Measurements from ENCODE around the gene PRICKLE3.

Gene PRICKLE3

DNA sequence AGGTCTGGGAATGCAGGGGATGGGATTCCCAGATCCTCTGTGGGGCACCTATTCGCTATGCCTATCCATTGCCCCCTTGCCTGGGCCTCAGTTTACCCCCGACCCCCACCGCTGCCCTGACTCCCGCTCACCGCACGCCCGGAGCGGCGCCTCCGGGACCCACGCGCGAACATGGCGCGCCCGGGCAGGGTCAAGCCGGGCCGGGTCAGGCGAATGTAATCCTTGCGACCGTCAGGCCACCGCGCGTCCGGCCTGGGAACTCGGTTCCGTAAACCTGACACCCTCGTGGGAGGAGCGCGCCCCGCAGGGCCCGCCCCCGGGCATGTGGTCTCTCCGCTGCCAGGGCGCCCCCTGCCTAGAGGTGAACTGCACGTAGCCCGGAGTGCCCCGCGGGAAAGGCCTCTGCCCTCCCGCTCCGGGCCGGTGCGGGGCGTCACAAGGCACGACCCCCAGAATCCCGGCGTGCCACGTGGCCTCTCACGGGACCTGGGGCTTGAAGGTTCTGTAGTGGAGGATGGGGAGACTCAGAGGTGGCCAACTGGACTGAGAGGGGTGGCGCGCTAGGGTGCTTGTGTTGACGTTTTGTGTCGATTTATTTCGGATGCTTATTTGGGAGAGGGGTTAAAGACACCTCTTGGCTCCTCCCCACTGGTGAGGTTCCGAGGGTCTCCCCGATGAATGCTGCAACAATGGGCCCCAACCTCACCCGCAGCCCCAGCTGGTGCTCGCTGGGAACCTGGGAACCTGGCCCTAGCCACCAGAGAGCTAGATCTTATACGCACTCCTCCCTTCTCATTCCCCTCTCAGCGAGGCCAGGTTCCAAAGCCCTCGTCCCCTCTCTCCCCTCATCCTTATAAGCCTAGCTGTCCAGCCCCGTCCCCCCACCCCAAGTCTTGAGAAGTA, at the start of gene PRICKLE3:
Gene PRICKLE3 (minus strand): TSS at position 249 of the 903 bp plus-strand sequence. CDS start 76 bp downstream, at position 173.
- DNase-seq (ENCODE audit: low read depth in 3 of 3) = peak; percentile 35 to 75 (median 43)

- DNase-seq (ENCODE audit: low read depth in 3 of 3) = no peak
These were observed 47.8 kb upstream of the PRICKLE3 start for GRCh38 chrX:49233887-49234555.

DNA sequence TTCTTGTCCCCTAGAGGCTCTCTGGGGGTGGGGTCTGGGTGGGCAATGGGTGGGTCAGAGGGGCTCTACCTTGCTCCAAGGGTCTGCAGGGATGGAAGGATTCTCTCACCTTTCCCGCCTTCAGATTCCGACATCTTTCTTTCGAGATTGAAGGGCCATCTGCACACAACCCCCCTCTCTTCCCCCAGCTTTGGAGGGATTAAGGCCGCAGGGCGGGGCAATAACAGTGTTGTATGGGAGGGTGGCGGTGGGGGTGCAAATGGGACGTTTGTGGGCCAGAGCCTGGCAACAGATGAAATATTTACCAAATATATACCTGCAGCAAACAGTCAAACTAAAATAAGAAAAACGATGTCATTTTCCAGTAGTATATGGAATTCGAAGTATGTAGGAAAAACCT, 47.0 kb upstream of the PRICKLE3 start, which contains the start of gene CACNA1F:
Gene CACNA1F (minus strand): TSS at position 165 of the 400 bp plus-strand sequence. CDS start 31 bp downstream, at position 134.
- DNase-seq (ENCODE audit: low read depth in 3 of 3) = no peak

DNA sequence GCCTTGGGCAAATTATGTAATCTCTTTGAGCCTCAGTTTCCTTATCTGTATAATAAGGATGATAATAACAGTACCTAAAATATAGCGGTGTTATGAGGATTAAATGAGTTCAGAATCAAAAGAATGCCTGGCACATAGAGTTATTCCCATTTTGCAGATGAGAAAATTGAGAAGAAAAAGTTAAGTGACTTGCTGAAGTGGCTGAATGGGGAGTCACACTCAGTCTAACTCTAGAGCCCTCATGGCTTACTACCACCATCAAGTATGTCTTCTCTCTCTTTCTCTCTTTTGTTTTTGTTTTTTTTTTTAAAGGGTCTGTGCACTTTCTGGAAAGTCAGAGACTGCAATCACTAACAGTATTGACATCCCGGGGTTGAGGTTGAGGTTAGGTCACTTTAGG, 46.4 kb upstream of the PRICKLE3 start:
- DNase-seq (ENCODE audit: low read depth in 3 of 3) = no peak

- DNase-seq (ENCODE audit: low read depth in 3 of 3) = no peak
These were observed 45.3 kb upstream of the PRICKLE3 start for GRCh38 chrX:49231333-49232000.

GRCh38 chrX:49230500-49231232, 44.5 kb upstream of the PRICKLE3 start:
- DNase-seq (ENCODE audit: low read depth in 3 of 3) = peak in 2 of 3 experiments; percentile 11 to 71

GRCh38 chrX:49228185-49228584, 42.0 kb upstream of the PRICKLE3 start:
- DNase-seq (ENCODE audit: low read depth in 3 of 3) = no peak

GRCh38 chrX:49227726-49228125, 41.6 kb upstream of the PRICKLE3 start:
- DNase-seq (ENCODE audit: low read depth in 3 of 3) = no peak

DNA sequence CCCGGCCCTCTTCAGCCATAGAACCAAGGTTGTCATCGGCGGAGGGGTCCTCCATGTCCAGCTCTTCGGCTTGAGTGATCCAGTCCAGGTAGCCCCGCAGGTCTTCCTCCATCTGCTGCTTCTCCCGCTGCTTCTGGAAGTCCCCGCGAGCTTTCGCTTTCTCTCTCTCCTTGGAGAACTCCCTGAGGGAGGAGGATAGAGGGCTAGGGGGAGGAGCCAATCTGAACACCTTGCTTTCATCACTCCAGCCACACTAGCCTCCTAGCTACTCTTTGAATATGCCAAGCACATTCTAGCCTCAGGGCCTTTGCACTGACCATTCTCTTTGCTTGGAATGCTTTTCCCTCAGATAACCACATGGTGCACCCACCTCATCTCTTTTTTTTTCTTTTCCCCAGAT, 40.8 kb upstream of the PRICKLE3 start:
- no peak for DNase-seq (ENCODE audit: low read depth in 3 of 3)

GRCh38 chrX:49225858-49226257, 39.7 kb upstream of the PRICKLE3 start:
- DNase-seq (ENCODE audit: low read depth in 3 of 3) = no peak

DNA sequence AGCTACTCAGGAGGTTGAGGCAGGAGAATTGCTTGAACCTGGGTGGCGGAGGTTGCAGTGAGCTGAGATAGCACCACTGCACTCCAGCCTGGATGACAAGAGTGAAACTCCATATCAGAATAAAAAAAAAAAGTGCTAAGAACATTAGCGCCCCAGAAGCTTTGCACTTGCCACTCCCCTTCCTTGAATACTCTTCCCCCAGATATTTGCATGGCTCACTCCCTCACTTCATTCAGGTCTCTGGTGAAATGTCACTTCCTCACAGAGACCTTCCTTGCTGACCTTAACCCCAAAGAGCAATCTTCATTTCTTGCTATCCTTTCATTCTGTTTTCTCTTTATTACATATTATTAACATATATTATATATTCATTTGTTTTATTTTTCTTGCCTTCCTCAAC, 35.7 kb upstream of the PRICKLE3 start:
- DNase-seq (ENCODE audit: low read depth in 3 of 3) = no peak

DNA sequence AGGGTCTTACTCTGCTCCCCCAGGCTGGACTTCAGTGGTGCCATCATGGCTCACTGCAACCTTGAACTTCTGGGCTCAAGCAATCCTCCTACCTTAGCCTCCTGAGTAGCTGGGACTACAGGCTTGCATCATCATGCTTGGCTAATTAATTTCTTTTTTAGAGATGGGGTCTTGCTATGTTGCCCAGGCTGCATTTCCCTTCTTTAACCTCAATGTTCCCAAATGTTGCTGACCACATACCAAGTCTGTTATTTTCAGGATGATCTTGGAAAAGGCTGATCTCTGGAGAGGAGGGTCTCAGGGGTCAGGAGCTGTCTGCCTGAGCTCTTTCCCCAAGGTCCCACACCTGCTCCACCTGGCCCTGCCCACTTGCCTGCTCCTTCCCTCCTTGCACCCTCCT, 33.9 kb upstream of the PRICKLE3 start:
- DNase-seq (ENCODE audit: low read depth in 3 of 3) = no peak

GRCh38 chrX:49214996-49215526, 28.9 kb upstream of the PRICKLE3 start:
- no peak for DNase-seq (ENCODE audit: low read depth in 3 of 3)

DNA sequence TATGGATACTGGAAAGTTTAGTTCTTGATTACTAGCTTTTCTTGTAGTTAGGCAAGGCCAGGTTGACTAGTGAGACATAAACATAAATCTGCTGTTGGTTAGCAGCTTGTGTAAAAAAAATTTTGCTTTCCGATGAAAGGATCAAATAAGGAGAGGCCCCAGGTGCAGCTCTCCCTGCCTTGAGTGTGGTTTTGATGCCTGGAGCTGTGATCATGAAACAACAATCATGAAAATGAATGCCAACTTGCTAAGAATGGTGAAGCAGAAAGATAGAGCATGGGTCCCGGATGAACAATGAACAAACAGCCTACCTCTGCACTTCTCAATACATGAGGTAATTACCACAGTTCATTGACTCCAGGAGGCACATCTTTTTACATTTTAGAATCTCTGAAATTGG, 28.2 kb upstream of the PRICKLE3 start:
- DNase-seq (ENCODE audit: low read depth in 3 of 3) = no peak

GRCh38 chrX:49212861-49213260, 26.7 kb upstream of the PRICKLE3 start:
- DNase-seq (ENCODE audit: low read depth in 3 of 3) = no peak

DNA sequence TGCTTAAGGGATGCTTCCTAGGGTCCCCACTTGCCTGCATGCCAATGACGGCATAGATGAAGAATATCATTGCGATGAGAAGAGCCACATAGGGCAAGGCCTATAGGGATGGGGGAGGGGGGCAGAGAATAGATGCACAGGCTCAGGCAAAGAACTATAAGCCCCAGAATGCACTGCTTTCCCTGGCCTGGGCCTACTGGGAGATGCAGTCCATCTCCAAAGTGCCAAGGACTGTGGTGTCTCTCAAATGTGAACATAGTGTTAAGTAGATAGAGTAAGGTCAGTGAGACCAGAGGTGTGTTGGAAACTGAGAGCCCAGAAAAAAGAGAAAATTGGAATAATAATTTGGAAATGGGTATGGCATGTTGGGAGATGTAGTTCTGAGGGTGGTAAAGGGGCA, 26.0 kb upstream of the PRICKLE3 start:
- no peak for DNase-seq (ENCODE audit: low read depth in 3 of 3)

DNA sequence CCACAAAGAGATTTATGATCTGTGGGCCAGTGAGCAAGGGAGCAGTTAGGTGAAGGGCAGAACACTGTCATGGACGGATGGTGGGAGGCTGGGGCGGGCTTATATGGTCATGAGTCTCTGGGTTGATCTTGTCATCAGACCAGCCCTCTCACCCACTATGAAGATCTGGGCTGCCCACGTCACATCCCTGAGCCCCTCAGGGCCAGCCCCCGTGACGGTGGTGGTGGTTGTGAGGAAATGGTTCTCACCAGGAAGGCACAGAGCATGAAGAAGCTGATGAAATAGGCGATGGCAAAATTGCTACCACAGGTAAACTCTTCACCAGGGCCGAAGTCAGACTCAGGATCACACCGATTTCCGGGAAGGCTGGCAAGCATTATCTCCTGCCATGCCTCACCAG, 24.9 kb upstream of the PRICKLE3 start:
- no peak for DNase-seq (ENCODE audit: low read depth in 3 of 3)

GRCh38 chrX:49210406-49210805, 24.2 kb upstream of the PRICKLE3 start:
- DNase-seq (ENCODE audit: low read depth in 3 of 3) = no peak

GRCh38 chrX:49209434-49210251, 23.5 kb upstream of the PRICKLE3 start:
- no peak for DNase-seq (ENCODE audit: low read depth in 3 of 3)

DNA sequence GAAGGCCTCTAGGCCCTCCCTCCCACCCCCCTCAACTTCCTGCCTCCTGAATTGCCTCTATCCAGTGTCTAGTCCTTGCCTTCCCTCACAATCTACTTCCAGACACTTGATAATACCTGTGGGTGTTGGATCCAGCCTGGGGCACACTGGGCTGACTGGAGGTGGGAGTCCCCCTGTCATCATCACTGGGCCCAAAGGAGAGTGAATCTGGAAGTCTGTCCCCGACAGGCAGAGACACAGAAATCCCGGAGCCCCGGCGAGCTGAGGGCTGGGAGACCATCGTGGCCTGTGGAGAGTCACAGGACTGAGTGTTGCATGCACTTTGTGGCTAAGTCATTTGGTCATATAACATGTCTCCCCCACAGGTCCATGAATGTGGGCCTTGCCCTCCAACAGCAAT, 22.2 kb upstream of the PRICKLE3 start:
- DNase-seq (ENCODE audit: low read depth in 3 of 3) = no peak

- no peak for DNase-seq (ENCODE audit: low read depth in 3 of 3)
These were observed 20.4 kb upstream of the PRICKLE3 start for GRCh38 chrX:49206543-49206942.
